ENCODE results near the gene APOL1. TPM values are rescaled to one million over a fixed set of nuclear protein-coding genes. Genes with fewer than 3 reads are reported as not detected.

APOL1 gene
- total RNA-seq, 1 experiment from 2014 or later = 4.6 TPM

GRCh38 chr22:36305813-36306212 lies 52.9 kb downstream of the APOL1 start:
- DNase-seq (ENCODE audit: low read depth) = no peak

- DNase-seq (ENCODE audit: low read depth) = no peak
Observed at GRCh38 chr22:36306227-36306626, 53.3 kb downstream of the APOL1 start.

DNA sequence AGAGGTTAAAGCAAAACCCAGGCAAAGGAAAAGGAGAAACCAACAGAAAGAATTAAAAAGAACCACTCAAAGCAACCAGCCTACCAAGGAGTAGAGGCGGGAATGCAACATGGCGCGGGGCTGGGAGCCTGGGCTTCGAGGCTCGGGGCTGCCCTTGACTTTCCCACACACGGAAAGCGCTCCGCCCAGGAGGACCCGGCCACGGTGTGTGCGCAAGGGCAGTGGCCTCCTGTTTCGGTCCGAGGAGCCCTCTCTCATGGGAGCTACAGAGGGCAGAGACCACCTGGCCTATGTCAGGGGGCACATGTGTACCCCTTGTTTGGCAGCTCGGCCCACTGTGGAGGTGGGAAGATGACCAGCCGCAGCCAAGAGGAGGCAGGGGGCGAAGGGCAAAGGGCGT lies 55.9 kb downstream of the APOL1 start:
- no peak for DNase-seq (ENCODE audit: low read depth)

DNA sequence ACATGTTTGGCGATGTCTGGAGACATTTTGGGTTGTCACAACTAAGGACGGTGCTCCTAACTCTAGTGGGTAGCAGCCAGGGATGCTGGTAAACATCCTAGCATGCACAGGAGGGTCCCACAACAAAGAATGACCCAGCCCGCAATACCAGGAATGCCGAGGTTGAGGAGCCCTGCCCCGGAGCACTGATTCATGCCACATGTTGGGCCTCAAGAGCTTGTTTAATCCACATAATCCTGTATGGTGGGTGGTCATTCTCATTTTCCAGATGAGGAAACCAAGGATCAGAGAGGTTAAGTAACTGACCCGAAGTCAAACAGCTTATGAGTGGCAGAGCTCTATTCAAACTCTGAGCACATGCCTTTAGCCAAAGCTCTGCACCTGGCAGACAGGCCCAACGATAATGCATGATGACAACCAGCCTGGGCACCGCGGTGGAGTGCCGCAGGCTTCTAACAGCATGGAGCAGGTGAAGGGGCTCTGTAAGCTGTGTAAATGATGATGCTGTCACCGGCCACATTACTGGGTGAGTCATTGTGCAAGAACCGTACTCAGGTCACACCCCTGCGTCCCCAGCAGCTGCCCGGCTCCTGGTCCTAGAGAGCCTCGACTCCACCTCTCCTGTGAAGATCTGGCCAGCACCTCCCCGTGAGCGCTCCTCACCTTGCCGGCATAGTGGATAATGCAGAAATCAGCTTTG lies 58.6 kb downstream of the APOL1 start:
- DNase-seq (ENCODE audit: low read depth) = no peak

- no peak for DNase-seq (ENCODE audit: low read depth)
Observed at GRCh38 chr22:36315325-36315724, 62.4 kb downstream of the APOL1 start.

GRCh38 chr22:36316419-36316818 lies 63.5 kb downstream of the APOL1 start:
- DNase-seq (ENCODE audit: low read depth) = no peak

Small RNA genes lying within 50 kb of the gene (small RNA-seq; reads per million reads assigned to genes)
- gene MIR6819 = not detected

Other genes starting within 250 kb of the APOL1 start
- 87.3 and 97.4 TPM in 2 replicates for gene RBFOX2, start 224.3 kb upstream of the APOL1 start, total RNA-seq (2014; rRNA removed; shearing (Covaris generic))
- 2.0 and 3.0 TPM in 2 replicates for gene APOL3, start 92.4 kb upstream of the APOL1 start, total RNA-seq (2014; rRNA removed; shearing (Covaris generic))
- gene APOL4, start 51.3 kb upstream of the APOL1 start, total RNA-seq (2014; rRNA removed; shearing (Covaris generic)) = not detected in 2 replicates
- gene APOL2, start 13.6 kb upstream of the APOL1 start, total RNA-seq (2014; rRNA removed; shearing (Covaris generic)) = 20.6 and 21.9 TPM in 2 replicates
- gene MYH9, start 134.8 kb downstream of the APOL1 start, total RNA-seq (2014; rRNA removed; shearing (Covaris generic)) = 277 and 308 TPM in 2 replicates
- gene TXN2, start 228.5 kb downstream of the APOL1 start, total RNA-seq (2014; rRNA removed; shearing (Covaris generic)) = 33.6 and 46.9 TPM in 2 replicates